Measurements from ENCODE around the gene HDAC7.
"Not testable (repeated sequence)": the region's sequence is repeated elsewhere in the genome, so short reads cannot be mapped to it uniquely, and the experiment has no call there.

The HDAC7 gene

DNA sequence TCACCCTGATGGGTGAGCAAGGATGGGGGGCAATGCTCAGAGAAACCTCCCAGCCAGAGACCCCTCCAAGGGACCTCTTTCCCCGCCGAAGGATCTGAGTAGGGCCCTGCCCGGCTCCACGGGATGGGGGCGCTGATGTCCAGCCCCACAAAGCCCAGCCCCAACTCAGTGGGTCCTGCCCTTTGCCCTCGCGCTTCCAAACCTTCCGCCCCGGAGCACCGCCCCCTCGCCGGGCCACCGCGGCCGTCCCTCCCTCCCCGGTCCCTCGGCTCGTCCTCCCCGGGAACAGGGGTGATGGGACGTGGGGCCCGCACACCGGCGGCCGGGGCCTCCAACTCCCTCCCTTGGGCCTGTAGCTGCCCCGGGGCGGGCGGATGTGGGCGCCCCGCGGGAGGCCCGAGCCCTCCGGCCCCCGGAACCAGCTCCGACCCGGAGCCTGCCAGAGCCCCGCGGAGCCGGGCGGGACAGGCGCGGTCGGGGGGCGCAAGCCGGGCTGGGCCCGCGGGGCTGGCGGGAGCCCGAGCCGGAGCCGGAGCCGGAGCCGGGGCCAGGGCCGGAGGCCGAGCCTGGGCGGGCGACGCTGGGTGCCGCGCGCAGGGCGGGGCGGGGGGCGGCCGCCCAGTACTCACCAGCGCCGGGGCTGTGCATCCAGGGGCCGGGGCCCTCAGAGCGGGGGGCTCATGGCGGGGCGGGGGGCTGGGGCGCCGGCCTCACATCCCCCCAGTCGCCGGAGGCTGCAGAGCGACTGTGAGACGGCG, 386 bp downstream of the HDAC7 start:
- H3K79me2 ChIP-seq (ENCODE audit: control insufficient read depth, insufficient read depth, low read length, unreplicated experiment): peaks cover 59% of the 10 kb centered on the region
- 0 out of 2 replicates have a peak, but pooled peaks cover 3% of the 10 kb centered on the region for H3K36me3 ChIP-seq (ENCODE audit: insufficient read depth, low read length)
- peak overlapping the region; percentile 92 for H3K4me3 ChIP-seq (ENCODE audit: low read depth, low read length)
- no peak overlapping the region for H2AFZ ChIP-seq (ENCODE audit: low read length, unreplicated experiment)
- H3K27ac ChIP-seq (ENCODE audit: low read depth, low read length): peak overlapping the region; percentile 92
- H3K27me3 ChIP-seq (ENCODE audit: insufficient read depth, low read length): no peaks in the 10 kb centered on the region
- H3K4me1 ChIP-seq (ENCODE audit: control insufficient read depth, insufficient read depth, low read length, unreplicated experiment): peaks cover 67% of the 10 kb centered on the region

DNA sequence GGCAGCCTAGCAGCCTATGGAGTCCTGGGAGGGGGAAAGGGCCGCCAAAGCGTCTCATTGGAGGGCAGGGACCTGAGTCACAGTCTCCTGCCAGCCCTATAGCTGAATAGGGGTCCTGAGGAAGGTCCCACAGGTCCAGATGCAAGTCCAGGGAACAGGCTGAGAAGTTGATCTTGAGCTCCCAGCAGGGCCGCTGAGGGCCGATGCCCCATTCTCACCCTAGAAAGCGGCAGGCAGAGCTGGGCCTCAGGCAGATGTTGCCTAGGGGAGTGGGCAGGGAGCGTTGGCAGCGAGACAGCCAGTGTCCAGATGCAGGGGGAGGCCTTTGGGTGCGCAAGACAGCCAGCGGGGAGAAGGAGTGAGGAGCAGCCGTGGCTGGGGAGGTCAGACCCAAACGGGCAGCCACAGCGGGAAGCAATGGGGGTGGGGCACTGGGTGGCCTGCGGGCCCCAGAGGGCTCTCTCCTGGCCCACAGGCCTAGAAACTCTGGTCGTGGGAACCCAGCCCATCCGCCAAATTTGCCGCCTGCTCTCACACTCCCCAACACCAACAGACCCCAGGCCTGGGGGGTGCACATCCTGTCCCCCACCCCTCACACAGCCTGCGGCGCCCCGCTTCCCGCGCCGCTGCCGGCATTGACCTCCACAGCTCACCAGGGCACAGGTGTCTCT, 1.1 kb downstream of the HDAC7 start:
- Histone ChIP-seq H2AFZ (ENCODE audit: low read length, unreplicated experiment) (no peak overlapping the region), H3K4me3 (ENCODE audit: low read depth, low read length) (peak overlapping the region; percentile 92), H3K27me3 (ENCODE audit: insufficient read depth, low read length) (no peaks in the 10 kb centered on the region), H3K36me3 (ENCODE audit: insufficient read depth, low read length) (0 out of 2 replicates have a peak, but pooled peaks cover 3% of the 10 kb centered on the region), H3K79me2 (ENCODE audit: control insufficient read depth, insufficient read depth, low read length, unreplicated experiment) (peaks cover 66% of the 10 kb centered on the region), H3K4me1 (ENCODE audit: control insufficient read depth, insufficient read depth, low read length, unreplicated experiment) (peaks cover 74% of the 10 kb centered on the region), H3K27ac (ENCODE audit: low read depth, low read length) (peak overlapping the region; percentile 92)

GRCh38 chr12:47818007-47818376, 1.7 kb downstream of the HDAC7 start:
- H3K36me3 ChIP-seq (ENCODE audit: insufficient read depth, low read length): 0 out of 2 replicates have a peak, but pooled peaks cover 3% of the 10 kb centered on the region
- H3K4me3 ChIP-seq (ENCODE audit: low read depth, low read length): peak overlapping the region; percentile 92
- peaks cover 77% of the 10 kb centered on the region for H3K4me1 ChIP-seq (ENCODE audit: control insufficient read depth, insufficient read depth, low read length, unreplicated experiment)

DNA sequence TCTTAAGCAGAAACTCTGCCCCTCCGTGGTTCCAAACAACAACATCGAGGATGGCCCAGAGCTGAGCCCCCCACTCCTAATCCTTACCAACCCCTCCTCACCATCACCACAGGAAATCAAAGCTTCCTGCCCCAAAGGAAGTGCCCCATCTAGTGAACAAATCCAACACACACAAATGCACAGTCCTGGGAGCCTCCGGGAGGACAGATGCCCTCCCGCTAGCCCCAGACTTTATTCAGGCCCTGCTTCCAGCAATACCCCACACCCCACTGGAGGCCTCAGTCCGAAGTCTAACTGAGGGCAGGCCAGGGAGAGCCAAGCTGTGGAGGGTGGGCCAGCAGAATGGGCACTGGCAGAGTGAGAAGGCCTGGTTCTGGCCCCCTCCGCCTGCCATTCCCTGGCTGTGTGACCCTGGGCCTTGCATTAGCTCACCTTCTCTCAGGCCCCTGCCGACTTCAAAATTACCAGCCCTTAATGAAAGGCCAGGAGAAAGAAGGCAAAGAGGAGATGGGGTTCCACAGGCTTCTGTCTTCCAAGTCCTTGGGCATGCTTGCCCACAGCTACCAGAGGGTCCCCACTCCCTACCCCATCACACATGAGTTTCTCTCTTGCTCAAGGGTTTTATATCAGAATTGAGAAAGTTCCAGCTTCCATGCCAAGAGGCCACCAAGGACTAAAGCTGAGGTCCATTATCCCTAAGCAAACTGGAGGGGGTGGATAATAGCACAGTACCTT, 2.3 kb downstream of the HDAC7 start:
- peaks cover 75% of the 10 kb centered on the region for H3K79me2 ChIP-seq (ENCODE audit: control insufficient read depth, insufficient read depth, low read length, unreplicated experiment)
- no peaks in the 10 kb centered on the region for H3K27me3 ChIP-seq (ENCODE audit: insufficient read depth, low read length)
- H3K27ac ChIP-seq (ENCODE audit: low read depth, low read length): peak overlapping the region; percentile 92
- peak overlapping the region; percentile 92 for H3K4me3 ChIP-seq (ENCODE audit: low read depth, low read length)
- no peak overlapping the region for H2AFZ ChIP-seq (ENCODE audit: low read length, unreplicated experiment)
- 0 out of 2 replicates have a peak, but pooled peaks cover 3% of the 10 kb centered on the region for H3K36me3 ChIP-seq (ENCODE audit: insufficient read depth, low read length)
- H3K4me1 ChIP-seq (ENCODE audit: control insufficient read depth, insufficient read depth, low read length, unreplicated experiment): peaks cover 74% of the 10 kb centered on the region

More at GRCh38 chr12:47818007-47818376, 1.7 kb downstream of the HDAC7 start:
- Histone ChIP-seq H3K27me3 (ENCODE audit: insufficient read depth, low read length) (no peaks in the 10 kb centered on the region), H3K79me2 (ENCODE audit: control insufficient read depth, insufficient read depth, low read length, unreplicated experiment) (peaks cover 72% of the 10 kb centered on the region), H2AFZ (ENCODE audit: low read length, unreplicated experiment) (no peak overlapping the region), H3K27ac (ENCODE audit: low read depth, low read length) (peak overlapping the region; percentile 92)

DNA sequence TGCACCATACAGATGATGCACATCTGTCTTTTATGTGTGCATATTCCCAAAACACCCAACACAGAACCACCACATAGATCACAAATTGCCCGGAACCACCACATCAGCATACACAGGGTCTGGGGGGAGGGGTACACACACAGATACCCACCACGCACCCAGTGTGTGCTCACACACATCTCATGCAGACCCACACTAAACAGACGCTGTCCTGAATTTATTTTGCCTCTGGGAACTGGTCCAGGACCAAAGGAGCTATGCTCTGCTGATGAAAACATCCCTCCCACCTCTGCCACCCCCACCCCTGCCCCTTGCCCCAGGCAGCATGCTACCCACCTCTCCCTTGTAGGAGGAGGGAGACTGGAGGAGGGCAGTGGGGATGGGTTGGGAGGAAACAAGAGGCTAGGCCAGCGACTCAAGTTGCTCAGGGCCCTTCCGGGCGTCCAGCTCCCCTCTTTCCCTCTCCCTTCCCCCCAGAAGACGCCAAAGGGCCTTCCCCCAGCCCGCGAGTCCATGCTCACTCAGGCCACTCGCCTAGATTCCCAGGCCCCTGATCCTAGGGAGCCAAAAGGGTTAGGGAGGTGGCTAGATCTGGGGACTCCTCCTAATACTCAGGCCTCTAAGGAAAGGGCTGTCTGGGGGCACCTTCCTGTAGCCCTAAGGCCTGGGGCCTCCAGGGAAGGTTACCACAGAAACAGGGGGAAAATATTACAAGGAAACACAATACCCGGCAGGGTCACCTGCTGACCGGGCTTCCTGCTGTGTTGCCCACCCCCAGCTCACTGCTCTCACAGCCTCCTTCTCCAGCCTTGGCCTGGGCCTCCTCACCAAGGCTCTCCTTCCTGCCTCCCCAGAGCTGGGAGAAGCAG, 3.1 kb downstream of the HDAC7 start:
- Histone ChIP-seq H3K27me3 (ENCODE audit: insufficient read depth, low read length) (no peaks in the 10 kb centered on the region), H2AFZ (ENCODE audit: low read length, unreplicated experiment) (no peak overlapping the region), H3K79me2 (ENCODE audit: control insufficient read depth, insufficient read depth, low read length, unreplicated experiment) (peaks cover 82% of the 10 kb centered on the region), H3K36me3 (ENCODE audit: insufficient read depth, low read length) (0 out of 2 replicates have a peak, but pooled peaks cover 3% of the 10 kb centered on the region), H3K27ac (ENCODE audit: low read depth, low read length) (peak overlapping the region; percentile 92), H3K4me1 (ENCODE audit: control insufficient read depth, insufficient read depth, low read length, unreplicated experiment) (peaks cover 74% of the 10 kb centered on the region), H3K4me3 (ENCODE audit: low read depth, low read length) (peak overlapping the region; percentile 92)

DNA sequence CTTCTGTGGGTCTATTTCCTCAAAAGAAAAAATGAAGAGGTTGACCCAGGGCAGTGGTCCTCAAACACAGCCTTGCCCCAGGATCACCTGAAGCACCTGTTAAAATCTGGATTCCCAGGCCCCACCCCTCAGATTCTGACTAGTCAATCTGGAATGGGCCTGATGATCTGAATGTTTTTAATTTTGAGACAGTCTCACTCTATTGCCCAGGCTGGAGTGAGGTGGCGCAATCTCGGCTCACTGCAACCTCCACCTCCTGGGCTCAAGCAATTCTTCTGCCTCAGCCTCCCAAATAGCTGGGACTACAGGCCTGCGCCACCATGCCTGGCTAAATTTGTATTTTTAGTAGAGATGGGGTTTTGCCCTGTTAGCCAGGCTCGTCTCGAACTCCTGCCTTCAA, 4.3 kb downstream of the HDAC7 start:
- not testable (repeated sequence) for H2AFZ ChIP-seq (ENCODE audit: low read length, unreplicated experiment); H3K36me3 ChIP-seq (ENCODE audit: insufficient read depth, low read length); H3K27me3 ChIP-seq (ENCODE audit: insufficient read depth, low read length); H3K4me3 ChIP-seq (ENCODE audit: low read depth, low read length)
- Histone ChIP-seq H3K79me2 (ENCODE audit: control insufficient read depth, insufficient read depth, low read length, unreplicated experiment) (peaks cover 94% of the 10 kb centered on the region), H3K27ac (ENCODE audit: low read depth, low read length) (peak overlapping the region; percentile 98), H3K4me1 (ENCODE audit: control insufficient read depth, insufficient read depth, low read length, unreplicated experiment) (peaks cover 76% of the 10 kb centered on the region)

DNA sequence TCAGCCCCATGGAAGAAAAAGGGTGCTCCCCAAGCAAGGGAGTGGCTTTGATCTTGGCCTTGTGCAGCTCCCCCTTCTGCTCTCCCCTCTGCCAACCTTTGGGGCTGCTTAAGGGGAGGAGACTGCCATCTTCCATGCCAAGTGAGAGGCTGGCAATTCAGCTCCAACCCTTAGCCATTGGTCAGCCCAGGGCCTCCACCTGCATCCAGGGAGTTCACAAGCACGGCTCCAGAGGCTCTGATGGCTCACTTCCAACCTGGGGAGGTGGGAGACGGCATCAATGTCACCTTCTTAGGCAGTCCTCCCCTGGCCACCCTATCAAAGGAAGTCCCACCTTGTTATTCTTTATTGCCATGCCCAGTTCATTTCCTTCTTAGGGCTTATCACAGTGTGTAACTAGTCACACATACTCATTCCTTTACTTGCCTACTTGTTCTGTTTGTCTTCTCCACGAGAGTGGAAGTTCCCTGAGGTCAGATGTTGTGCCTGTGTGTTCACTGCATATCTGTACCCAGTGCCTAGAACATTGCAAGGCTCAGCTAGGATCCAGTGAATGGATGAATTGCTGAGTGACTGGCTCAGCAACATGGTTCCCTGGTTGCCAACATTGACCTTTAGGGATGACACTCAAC, 5.0 kb downstream of the HDAC7 start:
- no peak overlapping the region for H2AFZ ChIP-seq (ENCODE audit: low read length, unreplicated experiment)
- peaks cover 94% of the 10 kb centered on the region for H3K79me2 ChIP-seq (ENCODE audit: control insufficient read depth, insufficient read depth, low read length, unreplicated experiment)
- H3K27ac ChIP-seq (ENCODE audit: low read depth, low read length): peak overlapping the region; percentile 98
- no peak overlapping the region for H3K4me3 ChIP-seq (ENCODE audit: low read depth, low read length)
- H3K36me3 ChIP-seq (ENCODE audit: insufficient read depth, low read length): 0 out of 2 replicates have a peak, but pooled peaks cover 3% of the 10 kb centered on the region
- no peaks in the 10 kb centered on the region for H3K27me3 ChIP-seq (ENCODE audit: insufficient read depth, low read length)
- H3K4me1 ChIP-seq (ENCODE audit: control insufficient read depth, insufficient read depth, low read length, unreplicated experiment): peaks cover 84% of the 10 kb centered on the region

- Histone ChIP-seq H3K4me1 (ENCODE audit: control insufficient read depth, insufficient read depth, low read length, unreplicated experiment) (peaks cover 89% of the 10 kb centered on the region), H3K27ac (ENCODE audit: low read depth, low read length) (peak overlapping the region; percentile 98), H3K27me3 (ENCODE audit: insufficient read depth, low read length) (no peaks in the 10 kb centered on the region), H2AFZ (ENCODE audit: low read length, unreplicated experiment) (no peak overlapping the region), H3K36me3 (ENCODE audit: insufficient read depth, low read length) (0 out of 2 replicates have a peak, but pooled peaks cover 3% of the 10 kb centered on the region), H3K79me2 (ENCODE audit: control insufficient read depth, insufficient read depth, low read length, unreplicated experiment) (peaks cover 91% of the 10 kb centered on the region), H3K4me3 (ENCODE audit: low read depth, low read length) (peak overlapping the region; percentile 52)
These were observed 6.0 kb downstream of the HDAC7 start for GRCh38 chr12:47813511-47814196.

DNA sequence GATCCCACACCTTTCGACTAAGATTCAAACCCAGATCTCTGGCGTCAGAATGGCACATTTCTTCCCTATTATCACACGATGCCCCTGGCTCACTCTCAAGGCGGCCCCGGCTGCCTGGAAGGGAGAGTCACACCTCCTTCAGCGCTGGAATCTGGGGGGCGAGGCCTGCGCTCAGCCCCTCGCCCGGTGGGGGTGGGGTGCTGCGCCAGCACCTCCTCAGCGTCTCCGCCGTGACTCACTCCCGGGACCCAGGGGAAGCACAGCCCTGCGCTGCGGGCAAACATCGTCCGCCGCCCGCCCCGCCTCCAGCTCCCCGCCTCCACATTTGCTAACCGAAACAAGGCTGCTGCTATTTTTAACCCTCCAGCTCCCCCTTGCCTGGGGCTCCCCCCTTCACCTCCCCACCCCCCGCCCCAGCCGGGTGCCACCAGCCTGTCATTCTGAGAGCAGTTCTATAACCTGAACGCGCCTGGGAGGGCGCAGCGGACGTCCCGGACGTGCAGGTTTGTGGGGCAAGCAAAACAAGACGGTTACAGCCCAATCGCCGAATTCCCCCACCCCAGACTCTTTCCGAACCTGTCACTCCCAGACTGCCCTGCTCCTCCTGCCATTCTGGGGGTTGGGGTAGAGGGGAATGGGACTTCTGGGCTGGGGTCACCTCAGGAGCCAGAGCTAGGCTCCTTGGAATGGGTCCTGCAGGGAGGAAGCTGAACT, 6.7 kb downstream of the HDAC7 start:
- Histone ChIP-seq H3K27ac (ENCODE audit: low read depth, low read length) (peak overlapping the region; percentile 98), H3K4me3 (ENCODE audit: low read depth, low read length) (peak overlapping the region; percentile 52), H3K36me3 (ENCODE audit: insufficient read depth, low read length) (0 out of 2 replicates have a peak, but pooled peaks cover 3% of the 10 kb centered on the region), H3K79me2 (ENCODE audit: control insufficient read depth, insufficient read depth, low read length, unreplicated experiment) (peaks cover 91% of the 10 kb centered on the region), H2AFZ (ENCODE audit: low read length, unreplicated experiment) (no peak overlapping the region), H3K4me1 (ENCODE audit: control insufficient read depth, insufficient read depth, low read length, unreplicated experiment) (peaks cover 90% of the 10 kb centered on the region), H3K27me3 (ENCODE audit: insufficient read depth, low read length) (no peaks in the 10 kb centered on the region)

Data from ACC112 (cell line).